ENCODE data around the gene ZBTB7A. TPM values are rescaled to one million over a fixed set of nuclear protein-coding genes. Genes with fewer than 3 reads are reported as not detected.

The ZBTB7A gene
- total RNA-seq, 1 experiment from 2014 or later, result 49.5 TPM

DNA sequence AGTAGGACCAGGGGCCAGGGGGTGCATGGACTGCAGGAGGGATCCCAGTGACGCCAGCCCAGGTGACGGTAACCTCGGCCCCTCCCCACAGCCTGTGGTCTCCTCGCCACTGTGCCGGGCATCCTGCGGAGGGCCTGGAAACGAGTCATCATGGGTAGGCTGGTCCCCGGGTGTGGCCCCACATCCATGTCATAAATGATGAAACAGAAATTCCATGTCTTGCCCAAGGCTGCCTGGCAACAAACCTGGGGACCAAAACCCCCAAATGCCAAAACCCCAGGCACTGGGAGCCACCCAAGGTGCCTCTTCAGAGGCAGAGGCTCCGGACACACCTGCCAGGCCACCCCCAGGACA lies 36.4 kb upstream of the ZBTB7A start:
- CTCF ChIA-PET, result interaction anchor here (1.5 kb wide), 1 partner anchor 37 kb away, joined by 4 read pairs; no protein-coding TSS in a partner anchor
- DNase-seq (ENCODE audit: low read depth, low spot score), result no peak
- TF ChIP-seq, protein P1, sequence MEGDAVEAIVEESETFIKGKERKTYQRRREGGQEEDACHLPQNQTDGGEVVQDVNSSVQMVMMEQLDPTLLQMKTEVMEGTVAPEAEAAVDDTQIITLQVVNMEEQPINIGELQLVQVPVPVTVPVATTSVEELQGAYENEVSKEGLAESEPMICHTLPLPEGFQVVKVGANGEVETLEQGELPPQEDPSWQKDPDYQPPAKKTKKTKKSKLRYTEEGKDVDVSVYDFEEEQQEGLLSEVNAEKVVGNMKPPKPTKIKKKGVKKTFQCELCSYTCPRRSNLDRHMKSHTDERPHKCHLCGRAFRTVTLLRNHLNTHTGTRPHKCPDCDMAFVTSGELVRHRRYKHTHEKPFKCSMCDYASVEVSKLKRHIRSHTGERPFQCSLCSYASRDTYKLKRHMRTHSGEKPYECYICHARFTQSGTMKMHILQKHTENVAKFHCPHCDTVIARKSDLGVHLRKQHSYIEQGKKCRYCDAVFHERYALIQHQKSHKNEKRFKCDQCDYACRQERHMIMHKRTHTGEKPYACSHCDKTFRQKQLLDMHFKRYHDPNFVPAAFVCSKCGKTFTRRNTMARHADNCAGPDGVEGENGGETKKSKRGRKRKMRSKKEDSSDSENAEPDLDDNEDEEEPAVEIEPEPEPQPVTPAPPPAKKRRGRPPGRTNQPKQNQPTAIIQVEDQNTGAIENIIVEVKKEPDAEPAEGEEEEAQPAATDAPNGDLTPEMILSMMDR (IDR thresholded peaks at IDR 0.05 in 2 of 3, conservative IDR thresholded peaks at IDR 0.05 in 1 of 3; ENCODE audit: borderline replicate concordance in 1 of 3, insufficient read depth in 1 of 3, low read depth in 2 of 3, low read length in 2 of 3), result no peak
- no peak for TF ChIP-seq ZFX (IDR thresholded peaks at IDR 0.05)
- TF ChIP-seq SP1 (IDR thresholded peaks at IDR 0.05; ENCODE audit: low read depth), result no peak
- TF ChIP-seq EZH2 (IDR thresholded peaks at IDR 0.05), result no peak
- no peak for TF ChIP-seq RAD21 (IDR thresholded peaks at IDR 0.05; ENCODE audit: low read depth)
- POLR2A ChIA-PET, result no interaction called here
- intact Hi-C loops (cut with micrococcal nuclease), result no loop called here
- RAD21 ChIA-PET (ENCODE audit: low non-redundant PET in 1 of 2, low total read pairs in 2 of 2, uncharacterized antibody in 2 of 2, unreplicated experiment in 2 of 2), result no interaction called here
- H3K4me1 ChIP-seq (ENCODE audit: control insufficient read depth in 1 of 2, insufficient read depth in 2 of 2, low read length in 2 of 2), result peaks cover 0 to 26% of the 10 kb centered on the region in 2 experiments; a peak in 3 of 4 replicates
- no peak overlapping the region; the same call in 1 of the 2 replicates for H3K27ac ChIP-seq (ENCODE audit: low read depth, low read length)
- H3K4me3 ChIP-seq (replicated peaks in 1 of 2; ENCODE audit: low read depth in 1 of 2, low read length in 2 of 2), result no peak overlapping the region
- no TSS peak for BruUV-seq (replicated peaks)
- H3K27me3 ChIP-seq (ENCODE audit: insufficient read depth, low read length), result no peaks in the 10 kb centered on the region
- peak; percentile 46; the same call in 1 of the 2 replicates for ATAC-seq
- no peaks in the 10 kb centered on the region for H4K20me1 ChIP-seq (ENCODE audit: insufficient read depth)
- H3K36me3 ChIP-seq (ENCODE audit: control insufficient read depth in 1 of 2, insufficient read depth in 2 of 2, low read length in 2 of 2), result peaks cover 12 to 16% of the 10 kb centered on the region in 2 experiments
- H2AFZ ChIP-seq (ENCODE audit: low read depth, low read length, poor library complexity, severe bottlenecking), result no peak overlapping the region
- no peak overlapping the region for H3K9ac ChIP-seq (ENCODE audit: low read length)
- H3K9me3 ChIP-seq (ENCODE audit: control insufficient read depth in 1 of 2, insufficient read depth in 1 of 2, low read depth in 1 of 2, low read length in 2 of 2), result no peaks in the 10 kb centered on the region
- peak overlapping the region; percentile 13 for H3K4me2 ChIP-seq (ENCODE audit: low read length)
- H3K79me2 ChIP-seq (ENCODE audit: insufficient read depth, low read length), result no peaks in the 10 kb centered on the region
- no peaks in the 10 kb centered on the region for H3K9me2 ChIP-seq (ENCODE audit: insufficient read depth)

DNA sequence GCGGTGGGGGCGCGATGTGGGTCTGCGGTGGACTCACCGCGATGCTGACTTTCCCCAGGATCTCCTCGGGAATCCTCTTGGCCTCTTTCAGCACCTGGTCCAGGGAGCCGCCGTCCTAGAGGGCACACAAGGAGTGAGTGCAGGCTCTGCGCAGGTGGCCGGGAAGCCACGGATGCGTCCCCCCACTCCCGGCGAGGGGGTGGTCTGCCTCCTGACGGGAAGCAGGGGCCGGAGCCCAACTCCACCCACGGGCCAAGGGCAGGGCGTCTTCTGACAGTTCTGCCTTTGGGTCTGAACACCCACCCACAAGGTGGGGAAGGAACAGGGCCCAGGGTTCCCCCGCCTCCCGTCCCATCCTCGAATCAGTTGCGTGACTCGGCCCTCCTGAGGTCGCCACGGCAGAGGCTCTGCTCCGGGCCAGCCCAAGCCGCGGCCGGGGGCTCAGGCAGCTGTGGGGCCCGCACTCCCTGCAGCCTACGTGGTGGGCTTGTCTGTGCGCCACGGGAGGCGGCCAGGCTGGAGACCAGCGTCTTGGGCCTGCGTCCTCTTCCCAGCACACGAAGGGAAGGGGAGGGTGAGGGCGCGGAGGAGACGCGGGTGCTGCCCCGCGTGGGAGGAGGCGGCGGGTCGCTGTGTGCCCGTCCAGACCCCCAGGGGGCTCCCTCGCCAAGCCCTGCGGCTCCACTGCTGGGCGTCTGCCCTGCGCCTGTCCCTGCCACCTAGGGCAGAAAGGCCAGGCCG lies 35.8 kb upstream of the ZBTB7A start:
- no peak overlapping the region for H3K9ac ChIP-seq (ENCODE audit: low read length)
- peaks cover 0 to 26% of the 10 kb centered on the region in 2 experiments; a peak in 3 of 4 replicates for H3K4me1 ChIP-seq (ENCODE audit: control insufficient read depth in 1 of 2, insufficient read depth in 2 of 2, low read length in 2 of 2)
- ChIA-PET POLR2A (no interaction called here), CTCF (no interaction called here), RAD21 (ENCODE audit: low non-redundant PET in 1 of 2, low total read pairs in 2 of 2, uncharacterized antibody in 2 of 2, unreplicated experiment in 2 of 2) (no interaction called here)
- BruUV-seq (replicated peaks), result no TSS peak
- peaks cover 10 to 18% of the 10 kb centered on the region in 2 experiments for H3K36me3 ChIP-seq (ENCODE audit: control insufficient read depth in 1 of 2, insufficient read depth in 2 of 2, low read length in 2 of 2)
- intact Hi-C loops (cut with micrococcal nuclease), result no loop called here
- no peaks in the 10 kb centered on the region for H3K27me3 ChIP-seq (ENCODE audit: insufficient read depth, low read length)
- no peak overlapping the region for H2AFZ ChIP-seq (ENCODE audit: low read depth, low read length, poor library complexity, severe bottlenecking)
- no peaks in the 10 kb centered on the region for H3K9me3 ChIP-seq (ENCODE audit: control insufficient read depth in 1 of 2, insufficient read depth in 1 of 2, low read depth in 1 of 2, low read length in 2 of 2)
- H3K27ac ChIP-seq (ENCODE audit: low read depth, low read length), result no peak overlapping the region; the same call in 1 of the 2 replicates
- H3K4me2 ChIP-seq (ENCODE audit: low read length), result no peak overlapping the region
- no peak overlapping the region for H3K4me3 ChIP-seq (replicated peaks in 1 of 2; ENCODE audit: low read depth in 1 of 2, low read length in 2 of 2)
- DNase-seq (ENCODE audit: low read depth, low spot score) (no peak), ATAC-seq (no peak; the same call in none of the 2 replicates)
- TF ChIP-seq YY1 (IDR thresholded peaks at IDR 0.05; ENCODE audit: extremely low read depth, insufficient replicate concordance, low read depth, low read length), result no peak
- no peak for TF ChIP-seq POLR2A (IDR thresholded peaks at IDR 0.05; ENCODE audit: borderline replicate concordance, extremely low read depth, insufficient read depth, insufficient read length)
- TF ChIP-seq, protein P2, sequence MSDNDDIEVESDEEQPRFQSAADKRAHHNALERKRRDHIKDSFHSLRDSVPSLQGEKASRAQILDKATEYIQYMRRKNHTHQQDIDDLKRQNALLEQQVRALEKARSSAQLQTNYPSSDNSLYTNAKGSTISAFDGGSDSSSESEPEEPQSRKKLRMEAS (IDR thresholded peaks at IDR 0.05), result no peak
- TF ChIP-seq ZFX (IDR thresholded peaks at IDR 0.05), result no peak
- TF ChIP-seq RAD21 (IDR thresholded peaks at IDR 0.05; ENCODE audit: low read depth), result 0 out of 2 replicates have a peak, but pooled peaks have one; percentile 13
- no peak for TF ChIP-seq SP1 (IDR thresholded peaks at IDR 0.05; ENCODE audit: low read depth)
- no peak for TF ChIP-seq POLR2AphosphoS5 (IDR thresholded peaks at IDR 0.05; ENCODE audit: low read depth, low read length)
- H3K9me2 ChIP-seq (ENCODE audit: insufficient read depth), result no peaks in the 10 kb centered on the region
- H3K79me2 ChIP-seq (ENCODE audit: insufficient read depth, low read length), result no peaks in the 10 kb centered on the region
- no peaks in the 10 kb centered on the region for H4K20me1 ChIP-seq (ENCODE audit: insufficient read depth)
